Thyroid gland (tissue), 4 donors: Measurements from ENCODE around the gene NLRP5.

ENCODE experiments used
- POLR2A ChIP-seq, 2 donors: fragments of 450-650 bp; IDR thresholded peaks; one replicate each; pipeline ENCODE4 v1.6.1; 2017; ENCODE audit warnings: antibody characterized with exemption in 2 of 2, mild to moderate bottlenecking in 2 of 2, moderate library complexity in 1 of 2
- TF ChIP-seq, protein P1 (sequence below), 6 experiments: fragments of 200-600 bp in 3 of 6; fragments of 450-650 bp in 3 of 6; sonication (generic) in 3 of 6; IDR thresholded peaks; one replicate each; pipeline ENCODE4 v1.5.1; 2016 to 2019; ENCODE audit warnings: antibody characterized with exemption in 6 of 6, mild to moderate bottlenecking in 2 of 6, inconsistent platforms in 1 of 6, moderate library complexity in 1 of 6

DNA sequence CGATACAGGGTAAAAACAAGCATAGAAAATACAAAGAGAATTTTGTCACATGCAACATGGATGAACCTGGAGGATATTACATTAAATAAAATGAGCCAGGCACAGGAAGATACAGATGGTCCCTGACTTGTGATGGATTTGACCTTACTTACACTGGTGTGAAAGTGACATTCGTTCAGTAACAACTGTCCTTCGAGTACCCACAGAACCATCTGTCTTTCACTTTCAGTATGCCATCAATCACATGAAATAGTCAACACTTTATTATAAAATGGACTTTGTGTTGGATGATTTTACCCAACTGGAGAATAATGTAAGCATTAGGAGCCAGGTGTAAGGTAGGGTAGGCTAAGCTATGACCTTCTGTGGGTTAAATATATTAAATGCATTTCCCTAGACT, 83.1 kb downstream of the NLRP5 start:
- TF ChIP-seq, protein P1, sequence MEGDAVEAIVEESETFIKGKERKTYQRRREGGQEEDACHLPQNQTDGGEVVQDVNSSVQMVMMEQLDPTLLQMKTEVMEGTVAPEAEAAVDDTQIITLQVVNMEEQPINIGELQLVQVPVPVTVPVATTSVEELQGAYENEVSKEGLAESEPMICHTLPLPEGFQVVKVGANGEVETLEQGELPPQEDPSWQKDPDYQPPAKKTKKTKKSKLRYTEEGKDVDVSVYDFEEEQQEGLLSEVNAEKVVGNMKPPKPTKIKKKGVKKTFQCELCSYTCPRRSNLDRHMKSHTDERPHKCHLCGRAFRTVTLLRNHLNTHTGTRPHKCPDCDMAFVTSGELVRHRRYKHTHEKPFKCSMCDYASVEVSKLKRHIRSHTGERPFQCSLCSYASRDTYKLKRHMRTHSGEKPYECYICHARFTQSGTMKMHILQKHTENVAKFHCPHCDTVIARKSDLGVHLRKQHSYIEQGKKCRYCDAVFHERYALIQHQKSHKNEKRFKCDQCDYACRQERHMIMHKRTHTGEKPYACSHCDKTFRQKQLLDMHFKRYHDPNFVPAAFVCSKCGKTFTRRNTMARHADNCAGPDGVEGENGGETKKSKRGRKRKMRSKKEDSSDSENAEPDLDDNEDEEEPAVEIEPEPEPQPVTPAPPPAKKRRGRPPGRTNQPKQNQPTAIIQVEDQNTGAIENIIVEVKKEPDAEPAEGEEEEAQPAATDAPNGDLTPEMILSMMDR (IDR thresholded peaks at IDR 0.05) = no peak
- TF ChIP-seq POLR2A (IDR thresholded peaks at IDR 0.05) = no peak
